H1 (cell line): Measurements from ENCODE around the gene CAV1. TPM values are rescaled to one million over a fixed set of nuclear protein-coding genes. Genes with fewer than 3 reads are reported as not detected.
A peak's percentile ranks its signal among the peaks of the same experiment; 100 is the strongest.

Experiments used
- CTCF ChIA-PET: fragments of 300-600 bp; sonication (Branson Sonifier 250); formaldehyde crosslinking; loops from one replicate; lab custom pipeline; 2021; ENCODE audit not compliant: partially characterized antibody; lab: Charles Lee
- POLR2A ChIA-PET: fragments of 300-600 bp; sonication (Branson Sonifier 250); formaldehyde crosslinking; loops from one replicate; lab custom pipeline; 2021; ENCODE audit warnings: inconsistent platforms; ENCODE audit not compliant: partially characterized antibody; lab: Charles Lee
- DNase-seq, 2 experiments: peaks; one replicate each; pipeline versions ENCODE4 v3.0.0 to v3.0.0-alpha.2; 2010 to 2022; ENCODE audit warnings: low spot score in 2 of 2, low read depth in 1 of 2, mixed read lengths in 1 of 2
- FAIRE-seq: peaks from 2 replicates; lab custom pipeline; 2011; peaks lifted over from hg19 to GRCh38; lab: Jason Lieb, UNC
- H2AFZ ChIP-seq: 2 replicates; pipeline ENCODE4 v1.8.1; 2012; ENCODE audit warnings: low read length, inconsistent platforms
- H2AK5ac ChIP-seq: 2 replicates; pipeline ENCODE4 v1.6.1; 2013; ENCODE audit warnings: low read depth, low read length
- H2BK120ac ChIP-seq: replicated peaks from 2 replicates; pipeline ENCODE3; 2013; ENCODE audit warnings: low read depth, low read length, inconsistent platforms
- H2BK12ac ChIP-seq: 2 replicates; pipeline ENCODE4 v1.6.1; 2013; ENCODE audit warnings: low read depth, low read length
- H2BK15ac ChIP-seq: 2 replicates; pipeline ENCODE4 v1.6.1; 2013; ENCODE audit warnings: low read length
- H2BK20ac ChIP-seq: 2 replicates; pipeline ENCODE4 v1.6.1; 2013; ENCODE audit warnings: low read length
- H2BK5ac ChIP-seq: 2 replicates; pipeline ENCODE4 v1.6.1; 2013; ENCODE audit warnings: low read depth, low read length
- H3K14ac ChIP-seq: 2 replicates; pipeline ENCODE4 v1.6.1; 2013; ENCODE audit warnings: inconsistent platforms; ENCODE audit not compliant: insufficient read length
- H3K18ac ChIP-seq: 2 replicates; pipeline ENCODE4 v1.6.1; 2013; ENCODE audit warnings: low read length; ENCODE audit errors: extremely low read depth
- H3K23ac ChIP-seq: 2 replicates; pipeline ENCODE4 v1.6.1; 2013; ENCODE audit warnings: inconsistent platforms; ENCODE audit not compliant: insufficient read length
- H3K23me2 ChIP-seq: 2 replicates; pipeline ENCODE4 v1.6.1; 2013; ENCODE audit warnings: low read depth, low read length
- H3K27ac ChIP-seq: 2 replicates; pipeline ENCODE4 v1.6.1; 2011; ENCODE audit warnings: low read depth, low read length, inconsistent platforms
- H3K27me3 ChIP-seq, 4 experiments: replicated peaks in 1 of 4; 1 replicate in 1 of 4; 2 replicates in 3 of 4; pipeline versions ENCODE4 v1.6.1 to v1.8.1; 2011 to 2013; ENCODE audit warnings: low read length in 3 of 4, mild to moderate bottlenecking in 3 of 4, inconsistent platforms in 2 of 4, mixed read lengths in 2 of 4, moderate library complexity in 1 of 4; ENCODE audit not compliant: control insufficient read depth in 3 of 4, insufficient read depth in 3 of 4; ENCODE audit errors: extremely low read depth in 1 of 4
- H3K36me3 ChIP-seq, 4 experiments: 2 replicates each; pipeline versions ENCODE4 v1.6.1 to v1.8.1; 2011 to 2013; ENCODE audit warnings: mild to moderate bottlenecking in 4 of 4, low read length in 3 of 4, moderate library complexity in 2 of 4, control low read depth in 1 of 4, inconsistent platforms in 1 of 4; ENCODE audit not compliant: insufficient read depth in 4 of 4, control insufficient read depth in 2 of 4
- H3K4ac ChIP-seq: replicated peaks from 2 replicates; pipeline ENCODE3; 2013; ENCODE audit warnings: low read length, low read depth, mixed read lengths, inconsistent platforms; ENCODE audit not compliant: insufficient read length
- H3K4me1 ChIP-seq, 4 experiments: replicated peaks in 1 of 4; 1 replicate in 1 of 4; 2 replicates in 3 of 4; pipeline versions ENCODE4 v1.6.1 to v1.8.1; 2011 to 2013; ENCODE audit warnings: low read length in 3 of 4, inconsistent platforms in 2 of 4, mixed read lengths in 1 of 4; ENCODE audit not compliant: insufficient read depth in 4 of 4, control insufficient read depth in 3 of 4
- H3K4me2 ChIP-seq, 2 experiments: 2 replicates each; pipeline versions ENCODE4 v1.6.1 to v1.8.1; 2011 to 2013; ENCODE audit warnings: low read depth in 2 of 2, low read length in 2 of 2, control low read depth in 1 of 2, inconsistent platforms in 1 of 2, mild to moderate bottlenecking in 1 of 2; ENCODE audit not compliant: insufficient read depth in 1 of 2
- H3K4me3 ChIP-seq, 4 experiments: fragments of 200-600, 300-600 bp in 1 of 4; sonication (generic), shearing (Covaris generic), sonication (Bioruptor Twin) in 1 of 4; 2 replicates each; pipeline versions ENCODE4 v1.5.1 to v1.8.1; 2011 to 2016; ENCODE audit warnings: low read length in 4 of 4, low read depth in 3 of 4, control low read depth in 2 of 4, inconsistent platforms in 2 of 4, mild to moderate bottlenecking in 2 of 4, mixed read lengths in 1 of 4, moderate library complexity in 1 of 4; ENCODE audit not compliant: insufficient read depth in 2 of 4; ENCODE audit errors: extremely low read depth in 1 of 4
- H3K56ac ChIP-seq: replicated peaks from 2 replicates; pipeline ENCODE3; 2013; ENCODE audit warnings: low read depth, mild to moderate bottlenecking, mixed read lengths, low read length, inconsistent platforms; ENCODE audit not compliant: insufficient read length
- H3K79me1 ChIP-seq: 2 replicates; pipeline ENCODE4 v1.6.1; 2013; ENCODE audit warnings: low read depth, low read length, control low read depth
- H3K79me2 ChIP-seq, 2 experiments: 2 replicates each; pipeline versions ENCODE4 v1.6.1 to v1.8.1; 2012 to 2013; ENCODE audit warnings: low read length in 2 of 2, mild to moderate bottlenecking in 2 of 2, inconsistent platforms in 1 of 2; ENCODE audit not compliant: insufficient read depth in 2 of 2, control insufficient read depth in 1 of 2
- H3K9ac ChIP-seq, 4 experiments: replicated peaks in 1 of 4; 1 replicate in 1 of 4; 2 replicates in 3 of 4; pipeline versions ENCODE4 v1.6.1 to v1.8.1; 2011 to 2013; ENCODE audit warnings: low read depth in 3 of 4, low read length in 3 of 4, control low read depth in 2 of 4, mild to moderate bottlenecking in 2 of 4, moderate library complexity in 2 of 4, inconsistent platforms in 1 of 4; ENCODE audit errors: extremely low read depth in 1 of 4
- H3K9me3 ChIP-seq, 2 experiments: 2 replicates each; pipeline versions ENCODE4 v1.6.1 to v1.8.1; 2012 to 2013; ENCODE audit warnings: mild to moderate bottlenecking in 2 of 2, moderate library complexity in 2 of 2, control low read depth in 1 of 2, inconsistent platforms in 1 of 2, low read depth in 1 of 2, low read length in 1 of 2, mixed read lengths in 1 of 2; ENCODE audit not compliant: insufficient read depth in 2 of 2
- H4K20me1 ChIP-seq, 2 experiments: replicated peaks in 1 of 2; 2 replicates each; pipeline versions ENCODE3 to v1.8.1; 2011 to 2013; ENCODE audit warnings: inconsistent platforms in 2 of 2, low read length in 2 of 2, mild to moderate bottlenecking in 1 of 2; ENCODE audit not compliant: insufficient read depth in 2 of 2, control insufficient read depth in 1 of 2
- H4K5ac ChIP-seq: 2 replicates; pipeline ENCODE4 v1.6.1; 2013; ENCODE audit warnings: low read length, low read depth, mixed read lengths, inconsistent platforms; ENCODE audit not compliant: insufficient read length
- H4K8ac ChIP-seq: 2 replicates; pipeline ENCODE4 v1.8.0; 2013; ENCODE audit warnings: mild to moderate bottlenecking, moderate library complexity, low read length, inconsistent platforms; ENCODE audit not compliant: insufficient read depth; ENCODE audit errors: extremely low read depth
- H4K91ac ChIP-seq: replicated peaks from 2 replicates; pipeline ENCODE3; 2013; ENCODE audit warnings: low read length, mixed read lengths, inconsistent platforms; ENCODE audit not compliant: insufficient read length
- ASH2L ChIP-seq: fragments of 200-600, 300-600 bp; sonication (generic); IDR thresholded peaks from one replicate; pipeline ENCODE4 v1.7.1; 2017; ENCODE audit warnings: low read length
- ATF2 ChIP-seq: IDR thresholded peaks from 2 replicates; pipeline ENCODE4 v1.6.1; 2012; ENCODE audit warnings: low read length, inconsistent platforms
- BACH1 ChIP-seq: IDR thresholded peaks from 2 replicates; pipeline ENCODE4 v1.6.1; 2012; ENCODE audit warnings: low read length, improper control_type of control experiment
- EZH2 ChIP-seq: fragments of 200-600 bp; sonication (generic); IDR thresholded peaks from 2 replicates; pipeline ENCODE4 v1.7.1; 2012; ENCODE audit warnings: low read depth, mild to moderate bottlenecking, moderate library complexity, low read length, inconsistent platforms; ENCODE audit not compliant: severe bottlenecking
- HDAC6 ChIP-seq: IDR thresholded peaks from one replicate; pipeline ENCODE4 v1.7.1; 2012; ENCODE audit warnings: low read depth, mild to moderate bottlenecking, inconsistent platforms, low read length, moderate library complexity
- RBBP5 ChIP-seq: IDR thresholded peaks from 2 replicates; pipeline ENCODE4 v1.7.1; 2012; ENCODE audit warnings: low read depth, mild to moderate bottlenecking, inconsistent platforms, low read length, moderate library complexity, borderline replicate concordance
- RNF2 ChIP-seq: fragments of 200-900, 300-1000 bp; sonication (generic); IDR thresholded peaks from 2 replicates; pipeline ENCODE4 v1.7.1; 2016; ENCODE audit warnings: borderline replicate concordance, low read depth, mild to moderate bottlenecking, antibody characterized with exemption, low read length; ENCODE audit not compliant: poor library complexity, severe bottlenecking; ENCODE audit errors: missing control alignments
- SP4 ChIP-seq: IDR thresholded peaks from 2 replicates; pipeline ENCODE4 v1.6.1; 2012; ENCODE audit warnings: low read length, inconsistent platforms
- SRF ChIP-seq: IDR thresholded peaks from 2 replicates; pipeline ENCODE4 v1.6.1; 2011; ENCODE audit warnings: mild to moderate bottlenecking, low read depth, low read length, moderate library complexity
- SUZ12 ChIP-seq: fragments of 200-600 bp; sonication (generic); IDR thresholded peaks from 2 replicates; pipeline ENCODE4 v1.6.1; 2012; ENCODE audit warnings: mild to moderate bottlenecking, inconsistent platforms, low read length, moderate library complexity, mixed read lengths
- WGBS, 2 experiments: shearing (Covaris generic) in 1 of 2; methylation state at CpG; one replicate each; pipeline versions ENCODE4 v1.1.6 to v1.1.7; 2013 to 2015; ENCODE audit warnings: low lambda C conversion rate in 2 of 2, mixed read lengths in 2 of 2, inconsistent platforms in 1 of 2, low coverage in 1 of 2, missing lambda C conversion rate in 1 of 2; ENCODE audit not compliant: insufficient replicate concordance in 2 of 2, insufficient coverage in 1 of 2, insufficient read length in 1 of 2; ENCODE audit errors: extremely low coverage in 1 of 2, missing lambda C conversion rate in 1 of 2; 5-methylcytosine and 5-hydroxymethylcytosine counted together
- polyA plus RNA-seq, 7 experiments: library from polyadenylated mRNA; depleted of rRNA in 3 of 7; stranded (reverse) in 5 of 7; unstranded in 2 of 7; fragments of >200 nt in 5 of 7; fragments of 200-250 nt in 2 of 7; gene quantifications; 1 replicate in 5 of 7; 2 replicates in 1 of 7; 4 replicates in 1 of 7; pipeline versions ENCODE4 v1.2.1 to v1.2.3, GENCODE V29; 2011 to 2013; ENCODE audit warnings: missing spikeins in 2 of 7, mixed read lengths in 2 of 7
- total RNA-seq: library from RNA; stranded (reverse); fragmentation: NEBNext Ultra II Directional; extraction: Animal tissue kit (Norgen Biotek cat#: 25700); gene quantifications from 2 replicates; pipeline ENCODE4 v1.2.1, GENCODE V29; 2021

The CAV1 gene
- total and polyA plus RNA-seq, 2 of the 8 experiments (the other 6 are each of a cell fraction or from before 2014, with no cell fraction given): 16.3 to 21.8 TPM

GRCh38 chr7:116525298-116525912 lies 569 bp downstream of the CAV1 start:
- peaks cover 19% of the 10 kb centered on the region for H3K23me2 ChIP-seq
- peak overlapping the region; percentile 79; the same call in 1 of the 2 replicates for H4K8ac ChIP-seq
- peaks cover 2 to 12% (median 9%) of the 10 kb centered on the region in 4 experiments; a peak in 5 of 7 replicates for H3K4me1 ChIP-seq
- H3K4me3 ChIP-seq: peak overlapping the region; percentile 72 to 97 (median 73)
- peaks cover 0 to 20% (median 12%) of the 10 kb centered on the region in 4 experiments; a peak in 6 of 7 replicates for H3K27me3 ChIP-seq
- no peak overlapping the region for H2AK5ac ChIP-seq
- H3K4ac ChIP-seq: peak overlapping the region; percentile 61
- peak overlapping the region; percentile 38; the same call in 1 of the 2 replicates for H2BK5ac ChIP-seq
- H2BK20ac ChIP-seq: peak overlapping the region; percentile 57; the same call in 1 of the 2 replicates
- H3K9me3 ChIP-seq: no peaks in the 10 kb centered on the region
- peak overlapping the region; percentile 25 for H3K56ac ChIP-seq
- peak overlapping the region; percentile 81 for H2BK12ac ChIP-seq
- H3K4me2 ChIP-seq: peak overlapping the region; percentile 94 to 99
- no peak overlapping the region for H2BK15ac ChIP-seq
- 1% methylated on average over 35 of the region's 36 CpGs; no CpG with 5 or more reads in 1 of the 2 experiments for WGBS, 2 experiments
- peak overlapping the region; percentile 16; the same call in 1 of the 2 replicates for H2AFZ ChIP-seq
- CTCF ChIA-PET: interaction anchor here (0.5 to 6.0 kb wide), 41 partner anchors 10 to 797 kb away, joined by 3 to 54 read pairs (median 4); partner anchors contain the start of genes CAV2 and WNT2
- H3K36me3 ChIP-seq: no peaks in the 10 kb centered on the region
- POLR2A ChIA-PET: interaction anchor here (1.6 kb wide), 1 partner anchor 299 kb away, joined by 3 read pairs; no protein-coding TSS in a partner anchor
- no peak overlapping the region for H2BK120ac ChIP-seq
- no peaks in the 10 kb centered on the region for H4K20me1 ChIP-seq
- no peak overlapping the region for H3K27ac ChIP-seq
- H3K79me1 ChIP-seq: no peaks in the 10 kb centered on the region; the same call in 1 of the 2 replicates
- no peak overlapping the region for H3K23ac ChIP-seq
- peak overlapping the region; percentile 71 for H3K18ac ChIP-seq
- H4K5ac ChIP-seq: no peak overlapping the region
- FAIRE-seq (no peak), DNase-seq (no peak)
- no peak overlapping the region for H3K14ac ChIP-seq
- H3K79me2 ChIP-seq: no peaks in the 10 kb centered on the region
- no peak overlapping the region; a peak in 1 of 7 replicates for H3K9ac ChIP-seq
- H4K91ac ChIP-seq: no peak overlapping the region
- TF ChIP-seq BACH1 (no peak), SUZ12 (0 out of 2 replicates have a peak, but pooled peaks have one; percentile 4), RBBP5 (peak; percentile 85), SP4 (no peak), ASH2L (peak; percentile 31), ATF2 (no peak), RNF2 (peak; percentile 48), SRF (no peak), HDAC6 (no peak), EZH2 (peak; percentile 46)
